ENCODE data around the gene BPIFB6.

DNA sequence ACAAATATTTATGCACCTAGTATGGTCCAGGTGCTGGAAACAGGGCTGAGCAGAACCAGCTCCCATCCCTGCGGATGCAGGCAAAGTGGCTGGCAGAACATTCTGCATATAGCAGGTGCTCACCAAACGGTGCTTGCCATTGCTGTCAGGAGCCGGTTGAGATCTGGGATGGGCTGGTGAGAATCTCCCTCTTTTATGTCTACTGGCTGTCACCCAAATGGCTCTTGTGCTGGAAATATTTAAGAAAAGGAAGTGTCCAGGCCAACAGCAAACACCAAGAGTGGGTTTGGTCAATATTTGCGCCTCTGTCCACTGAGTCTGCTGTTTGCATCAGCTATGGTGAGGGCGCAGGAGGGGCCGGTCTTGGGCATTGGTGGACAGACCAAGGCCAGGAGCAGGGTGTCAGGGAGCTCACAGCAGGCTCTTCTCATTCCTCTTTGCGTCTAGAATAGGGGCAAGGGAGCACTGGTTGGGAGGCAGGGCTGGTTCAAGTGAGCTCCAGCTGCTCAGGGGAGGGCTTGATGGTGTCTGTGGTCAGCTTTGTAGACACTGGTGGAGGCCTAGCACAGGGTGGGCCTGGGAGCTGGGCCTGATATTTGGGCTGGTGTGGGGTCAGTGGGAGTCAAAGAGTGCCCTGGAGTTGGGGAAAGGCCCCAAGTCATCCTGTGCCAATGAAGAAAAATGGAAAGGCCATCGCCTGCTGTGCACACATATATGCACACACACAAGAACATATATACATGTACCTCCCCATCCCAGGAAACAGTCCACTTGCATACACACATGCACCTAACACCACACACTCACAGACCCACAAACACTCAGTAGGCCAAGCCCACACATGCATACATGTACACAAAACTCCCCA, 25.3 kb upstream of the BPIFB6 start:
- TF ChIP-seq, protein P1, sequence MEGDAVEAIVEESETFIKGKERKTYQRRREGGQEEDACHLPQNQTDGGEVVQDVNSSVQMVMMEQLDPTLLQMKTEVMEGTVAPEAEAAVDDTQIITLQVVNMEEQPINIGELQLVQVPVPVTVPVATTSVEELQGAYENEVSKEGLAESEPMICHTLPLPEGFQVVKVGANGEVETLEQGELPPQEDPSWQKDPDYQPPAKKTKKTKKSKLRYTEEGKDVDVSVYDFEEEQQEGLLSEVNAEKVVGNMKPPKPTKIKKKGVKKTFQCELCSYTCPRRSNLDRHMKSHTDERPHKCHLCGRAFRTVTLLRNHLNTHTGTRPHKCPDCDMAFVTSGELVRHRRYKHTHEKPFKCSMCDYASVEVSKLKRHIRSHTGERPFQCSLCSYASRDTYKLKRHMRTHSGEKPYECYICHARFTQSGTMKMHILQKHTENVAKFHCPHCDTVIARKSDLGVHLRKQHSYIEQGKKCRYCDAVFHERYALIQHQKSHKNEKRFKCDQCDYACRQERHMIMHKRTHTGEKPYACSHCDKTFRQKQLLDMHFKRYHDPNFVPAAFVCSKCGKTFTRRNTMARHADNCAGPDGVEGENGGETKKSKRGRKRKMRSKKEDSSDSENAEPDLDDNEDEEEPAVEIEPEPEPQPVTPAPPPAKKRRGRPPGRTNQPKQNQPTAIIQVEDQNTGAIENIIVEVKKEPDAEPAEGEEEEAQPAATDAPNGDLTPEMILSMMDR (IDR thresholded peaks at IDR 0.05): no peak
- TF ChIP-seq POLR2AphosphoS5 (IDR thresholded peaks at IDR 0.05) (no peak), EP300 (IDR thresholded peaks at IDR 0.05) (no peak), POLR2A (IDR thresholded peaks at IDR 0.05) (no peak)

All from sigmoid colon (tissue), 4 donors.